K562 (cell line): ENCODE data around the gene SHB. TPM values are rescaled to one million over a fixed set of nuclear protein-coding genes. Genes with fewer than 3 reads are reported as not detected.

Source experiments
- CTCF ChIP-seq, 3 experiments: IDR thresholded peaks in 2 of 3; conservative IDR thresholded peaks in 1 of 3; 2 replicates each; pipeline ENCODE4 v1.5.1; 2011 to 2012; ENCODE audit warnings: low read length in 3 of 3, mild to moderate bottlenecking in 3 of 3, control low read depth in 2 of 3, improper control_type of control experiment in 1 of 3, inconsistent platforms in 1 of 3, low read depth in 1 of 3, mixed read lengths in 1 of 3, moderate library complexity in 1 of 3; ENCODE audit not compliant: insufficient read depth in 2 of 3
- FOSL1 ChIP-seq: fragments of 200-800 bp; sonication (Bioruptor generic); conservative IDR thresholded peaks from 2 replicates; pipeline ENCODE4 v1.6.1; 2016; ENCODE audit warnings: missing genetic modification characterization, missing compliant biosample characterization
- GABPB1 ChIP-seq: sonication (generic); formaldehyde crosslinking; IDR thresholded peaks from 2 replicates; pipeline ENCODE4 v1.8.0; 2022; ENCODE audit warnings: mild to moderate bottlenecking, missing genetic modification reagents
- GATAD2A ChIP-seq: fragments of 450-650 bp; IDR thresholded peaks from 2 replicates; pipeline ENCODE4 v1.6.1; 2017
- ZNF224 ChIP-seq: sonication (generic); formaldehyde crosslinking; IDR thresholded peaks from 2 replicates; pipeline ENCODE4 v1.8.0; 2022; ENCODE audit warnings: mild to moderate bottlenecking, missing genetic modification reagents
- ZNF274 ChIP-seq: IDR thresholded peaks from 2 replicates; pipeline ENCODE4 v1.6.1; 2011; ENCODE audit warnings: low read depth, mild to moderate bottlenecking, low read length, moderate library complexity, borderline replicate concordance
- ZNF282 ChIP-seq: sonication (generic); formaldehyde crosslinking; IDR thresholded peaks from 2 replicates; pipeline ENCODE4 v1.8.1; 2023; ENCODE audit warnings: missing genetic modification reagents
- ZNF449 ChIP-seq: fragments of 250-450 bp; sonication (Bioruptor Pico); IDR thresholded peaks from 2 replicates; pipeline ENCODE4 v1.8.0; 2022; ENCODE audit warnings: moderate library complexity, mild to moderate bottlenecking, inconsistent platforms
- ZNF766 ChIP-seq: fragments of 200-800 bp; sonication (Bioruptor generic); conservative IDR thresholded peaks from 2 replicates; pipeline ENCODE4 v1.6.1; 2016; ENCODE audit warnings: missing genetic modification characterization, missing compliant biosample characterization
- polyA plus RNA-seq, 8 experiments: library from polyadenylated mRNA; depleted of rRNA in 4 of 8; stranded (reverse) in 5 of 8; unstranded in 3 of 8; fragments of >200 nt; fragmentation: Nextera tagmentation in 2 of 8; fragmentation: Illumina TruSeq in 1 of 8; extraction: Ambion mirVana in 2 of 8; extraction: Trizol in 1 of 8; gene quantifications; 2 replicates each; pipeline versions ENCODE4 v1.2.1 to v1.2.3, GENCODE V29; 2011 to 2014; ENCODE audit warnings: inconsistent platforms in 1 of 8, missing spikeins in 1 of 8
- total RNA-seq, 7 experiments: library from RNA; depleted of rRNA in 6 of 7; stranded (reverse); fragments of >200 nt in 6 of 7; fragmentation: Illumina TruSeq in 2 of 7; extraction: Trizol in 2 of 7; gene quantifications; 2 replicates each; pipeline versions ENCODE4 v1.2.1 to v1.2.3, GENCODE V29; 2011 to 2021; ENCODE audit warnings: low replicate concordance in 1 of 7
- TF ChIP-seq, protein P1 (sequence below), 2 experiments: fragments of 450-650 bp; formaldehyde crosslinking in 1 of 2; IDR thresholded peaks; 2 replicates each; pipeline versions ENCODE4 v1.4.0 to v1.6.1; 2014 to 2020; ENCODE audit warnings: mild to moderate bottlenecking in 2 of 2, borderline replicate concordance in 1 of 2, low read depth in 1 of 2
- TF ChIP-seq, protein P2 (sequence below): IDR thresholded peaks from 2 replicates; pipeline ENCODE4 v1.6.1; 2016; ENCODE audit warnings: missing genetic modification characterization, missing compliant biosample characterization

SHB gene
- total and polyA plus RNA-seq, 9 of the 15 experiments (the other 6 are each of a cell fraction or from before 2014, with no cell fraction given), result 0.78 to 16.0 (median 5.3) TPM

- TF ChIP-seq ZNF449 (CRISPR knock-in tag) (no peak), ZNF282 (CRISPR knock-in tag) (no peak), ZNF766 (CRISPR knock-in tag) (no peak), FOSL1 (tag) (peak; percentile 18; the same call in 1 of the 2 replicates), CTCF (IDR thresholded peaks at IDR 0.05 in 2 of 3, conservative IDR thresholded peaks at IDR 0.05 in 1 of 3; ENCODE audit: insufficient read depth in 2 of 3, low read depth in 1 of 3, low read length in 3 of 3) (peak in 2 of 3 experiments; percentile 8 to 15; a peak in 1 of 6 replicates), GABPB1 (CRISPR knock-in tag) (0 out of 2 replicates have a peak, but pooled peaks have one; percentile 15), ZNF274 (no peak), ZNF224 (CRISPR knock-in tag) (no peak), GATAD2A (0 out of 2 replicates have a peak, but pooled peaks have one; percentile 18)
- TF ChIP-seq, protein P1, sequence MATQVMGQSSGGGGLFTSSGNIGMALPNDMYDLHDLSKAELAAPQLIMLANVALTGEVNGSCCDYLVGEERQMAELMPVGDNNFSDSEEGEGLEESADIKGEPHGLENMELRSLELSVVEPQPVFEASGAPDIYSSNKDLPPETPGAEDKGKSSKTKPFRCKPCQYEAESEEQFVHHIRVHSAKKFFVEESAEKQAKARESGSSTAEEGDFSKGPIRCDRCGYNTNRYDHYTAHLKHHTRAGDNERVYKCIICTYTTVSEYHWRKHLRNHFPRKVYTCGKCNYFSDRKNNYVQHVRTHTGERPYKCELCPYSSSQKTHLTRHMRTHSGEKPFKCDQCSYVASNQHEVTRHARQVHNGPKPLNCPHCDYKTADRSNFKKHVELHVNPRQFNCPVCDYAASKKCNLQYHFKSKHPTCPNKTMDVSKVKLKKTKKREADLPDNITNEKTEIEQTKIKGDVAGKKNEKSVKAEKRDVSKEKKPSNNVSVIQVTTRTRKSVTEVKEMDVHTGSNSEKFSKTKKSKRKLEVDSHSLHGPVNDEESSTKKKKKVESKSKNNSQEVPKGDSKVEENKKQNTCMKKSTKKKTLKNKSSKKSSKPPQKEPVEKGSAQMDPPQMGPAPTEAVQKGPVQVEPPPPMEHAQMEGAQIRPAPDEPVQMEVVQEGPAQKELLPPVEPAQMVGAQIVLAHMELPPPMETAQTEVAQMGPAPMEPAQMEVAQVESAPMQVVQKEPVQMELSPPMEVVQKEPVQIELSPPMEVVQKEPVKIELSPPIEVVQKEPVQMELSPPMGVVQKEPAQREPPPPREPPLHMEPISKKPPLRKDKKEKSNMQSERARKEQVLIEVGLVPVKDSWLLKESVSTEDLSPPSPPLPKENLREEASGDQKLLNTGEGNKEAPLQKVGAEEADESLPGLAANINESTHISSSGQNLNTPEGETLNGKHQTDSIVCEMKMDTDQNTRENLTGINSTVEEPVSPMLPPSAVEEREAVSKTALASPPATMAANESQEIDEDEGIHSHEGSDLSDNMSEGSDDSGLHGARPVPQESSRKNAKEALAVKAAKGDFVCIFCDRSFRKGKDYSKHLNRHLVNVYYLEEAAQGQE (IDR thresholded peaks at IDR 0.05; ENCODE audit: borderline replicate concordance), result no peak
- TF ChIP-seq, protein P1 (CRISPR knock-in tag; IDR thresholded peaks at IDR 0.05; ENCODE audit: low read depth), result no peak
- TF ChIP-seq, protein P2, sequence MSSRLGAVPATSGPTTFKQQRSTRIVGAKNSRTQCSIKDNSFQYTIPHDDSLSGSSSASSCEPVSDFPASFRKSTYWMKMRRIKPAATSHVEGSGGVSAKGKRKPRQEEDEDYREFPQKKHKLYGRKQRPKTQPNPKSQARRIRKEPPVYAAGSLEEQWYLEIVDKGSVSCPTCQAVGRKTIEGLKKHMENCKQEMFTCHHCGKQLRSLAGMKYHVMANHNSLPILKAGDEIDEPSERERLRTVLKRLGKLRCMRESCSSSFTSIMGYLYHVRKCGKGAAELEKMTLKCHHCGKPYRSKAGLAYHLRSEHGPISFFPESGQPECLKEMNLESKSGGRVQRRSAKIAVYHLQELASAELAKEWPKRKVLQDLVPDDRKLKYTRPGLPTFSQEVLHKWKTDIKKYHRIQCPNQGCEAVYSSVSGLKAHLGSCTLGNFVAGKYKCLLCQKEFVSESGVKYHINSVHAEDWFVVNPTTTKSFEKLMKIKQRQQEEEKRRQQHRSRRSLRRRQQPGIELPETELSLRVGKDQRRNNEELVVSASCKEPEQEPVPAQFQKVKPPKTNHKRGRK (tag), result no peak
These were observed 28.9 kb downstream of the SHB start (continued) for GRCh38 chr9:38039907-38040682.
